SK-N-SH treated with all-trans-retinoic acid at 6 μM for 48 hours (cell line): Measurements from ENCODE around the gene GCLM.

Experiments used
- ARNTL ChIP-seq: fragments of 450-650 bp; formaldehyde crosslinking; IDR thresholded peaks from 2 replicates; pipeline ENCODE4 v1.5.0; 2020; ENCODE audit warnings: low read depth, mild to moderate bottlenecking, moderate library complexity, borderline replicate concordance
- GLIS3 ChIP-seq: fragments of 250-450 bp; sonication (Bioruptor Pico); IDR thresholded peaks from 2 replicates; pipeline ENCODE4 v1.5.0; 2020; ENCODE audit warnings: mild to moderate bottlenecking, moderate library complexity
- OSR1 ChIP-seq: fragments of 250-450 bp; sonication (Bioruptor Pico); IDR thresholded peaks from 2 replicates; pipeline ENCODE4 v1.8.0; 2022; ENCODE audit warnings: moderate library complexity, mild to moderate bottlenecking, inconsistent platforms
- SNAI2 ChIP-seq: fragments of 250-450 bp; sonication (Bioruptor Pico); IDR thresholded peaks from 2 replicates; pipeline ENCODE4 v1.5.0; 2020; ENCODE audit warnings: mild to moderate bottlenecking, moderate library complexity
- ZFP30 ChIP-seq: fragments of 450-650 bp; formaldehyde crosslinking; IDR thresholded peaks from 2 replicates; pipeline ENCODE4 v1.5.0; 2022; ENCODE audit warnings: mild to moderate bottlenecking, moderate library complexity
- TF ChIP-seq, protein P1 (sequence below): fragments of 250-450 bp; sonication (Bioruptor Pico); IDR thresholded peaks from 2 replicates; pipeline ENCODE4 v1.5.1; 2020; ENCODE audit warnings: low read depth, mild to moderate bottlenecking, moderate library complexity

DNA sequence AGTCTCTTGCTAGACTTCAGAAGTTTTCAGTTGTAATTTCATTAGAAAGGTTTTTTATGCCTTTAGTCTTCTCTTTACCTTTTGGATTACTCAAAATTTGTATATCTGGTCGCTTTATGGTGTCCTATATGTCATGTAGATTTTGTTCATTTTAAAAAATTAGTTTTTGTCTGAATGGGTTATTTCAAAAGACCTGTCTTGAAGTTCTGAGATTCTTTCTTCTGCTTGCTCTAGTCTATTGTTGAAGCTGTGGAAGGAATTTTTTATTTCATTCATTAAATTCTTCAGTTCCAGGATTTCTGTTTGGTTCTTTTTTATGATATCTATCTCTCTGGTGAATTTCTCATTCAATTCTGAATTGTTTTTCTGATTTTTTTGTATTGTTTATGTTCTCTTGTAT is 46.5 kb upstream of the GCLM start:
- TF ChIP-seq ZFP30 (no peak), ARNTL (CRISPR knock-in tag) (no peak), OSR1 (CRISPR knock-in tag) (no peak), SNAI2 (CRISPR knock-in tag) (no peak), GLIS3 (no peak)
- TF ChIP-seq, protein P1, sequence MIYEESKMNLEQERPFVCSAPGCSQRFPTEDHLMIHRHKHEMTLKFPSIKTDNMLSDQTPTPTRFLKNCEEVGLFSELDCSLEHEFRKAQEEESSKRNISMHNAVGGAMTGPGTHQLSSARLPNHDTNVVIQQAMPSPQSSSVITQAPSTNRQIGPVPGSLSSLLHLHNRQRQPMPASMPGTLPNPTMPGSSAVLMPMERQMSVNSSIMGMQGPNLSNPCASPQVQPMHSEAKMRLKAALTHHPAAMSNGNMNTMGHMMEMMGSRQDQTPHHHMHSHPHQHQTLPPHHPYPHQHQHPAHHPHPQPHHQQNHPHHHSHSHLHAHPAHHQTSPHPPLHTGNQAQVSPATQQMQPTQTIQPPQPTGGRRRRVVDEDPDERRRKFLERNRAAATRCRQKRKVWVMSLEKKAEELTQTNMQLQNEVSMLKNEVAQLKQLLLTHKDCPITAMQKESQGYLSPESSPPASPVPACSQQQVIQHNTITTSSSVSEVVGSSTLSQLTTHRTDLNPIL, result no peak
